Measurements from ENCODE around the gene RNF141. TPM values are rescaled to one million over a fixed set of nuclear protein-coding genes. Genes with fewer than 3 reads are reported as not detected.

RNF141 gene
- 31.1 and 35.8 TPM in 2 replicates for total RNA-seq

GRCh38 chr11:10540915-10541560, at the start of gene RNF141:
TSS of gene RNF141 (minus strand) at chr11:10541187. CDS start at chr11:10534158, 7,029 bp downstream.

GRCh38 chr11:10568486-10568941, 27.5 kb upstream of the RNF141 start, which contains the start of gene LYVE1:
TSS of gene LYVE1 (minus strand) at chr11:10568665. CDS start at chr11:10568532, 133 bp downstream.

Other genes starting within 250 kb of the RNF141 start
- 37.2 and 41.8 TPM in 2 replicates for gene SBF2, start 247.0 kb downstream of the RNF141 start, total RNA-seq
- 177 and 267 TPM in 2 replicates for gene ADM, start 236.1 kb downstream of the RNF141 start, total RNA-seq
- gene AMPD3, start 85.9 kb downstream of the RNF141 start, total RNA-seq = 5.2 and 6.5 TPM in 2 replicates
- gene LYVE1, start 27.5 kb upstream of the RNF141 start, total RNA-seq = under 0.01 and 0.09 TPM in 2 replicates
- gene IRAG1, start 152.6 kb upstream of the RNF141 start, total RNA-seq = 14.4 and 22.9 TPM in 2 replicates
- gene CTR9, start 210.1 kb upstream of the RNF141 start, total RNA-seq = 19.5 and 26.8 TPM in 2 replicates

All from smooth muscle cell of bladder (primary cell).